CD4-positive, alpha-beta T cell treated with Interleukin-6 at 100 ng/mL for 8 hours (primary cell): ENCODE data around the gene MTUS2.

Experiments
- DNase-seq: peaks from one replicate; pipeline ENCODE4 v3.0.0-alpha.2; 2020; ENCODE audit warnings: mixed read lengths, low spot score

Gene MTUS2

DNA sequence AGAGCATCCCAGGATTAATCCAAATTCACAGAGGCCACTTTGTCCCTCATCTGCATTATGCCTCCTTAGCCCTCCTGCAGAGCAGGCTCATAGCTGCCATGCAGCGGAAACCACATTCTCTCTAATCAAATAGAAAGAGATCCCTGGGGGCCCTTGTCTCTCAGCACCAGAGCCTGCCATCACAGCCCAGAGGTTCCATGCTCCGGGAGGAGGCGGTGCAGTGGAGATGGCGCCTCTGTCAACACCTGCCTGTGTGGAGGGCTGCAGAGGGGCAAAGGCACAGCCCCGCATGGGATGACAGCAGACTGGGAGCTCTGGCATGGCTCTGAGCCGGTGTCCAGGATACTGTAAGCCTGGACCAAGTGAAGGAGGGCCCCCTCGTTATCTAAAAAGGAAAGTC lies 664.1 kb downstream of the MTUS2 start:
- no peak for DNase-seq

DNA sequence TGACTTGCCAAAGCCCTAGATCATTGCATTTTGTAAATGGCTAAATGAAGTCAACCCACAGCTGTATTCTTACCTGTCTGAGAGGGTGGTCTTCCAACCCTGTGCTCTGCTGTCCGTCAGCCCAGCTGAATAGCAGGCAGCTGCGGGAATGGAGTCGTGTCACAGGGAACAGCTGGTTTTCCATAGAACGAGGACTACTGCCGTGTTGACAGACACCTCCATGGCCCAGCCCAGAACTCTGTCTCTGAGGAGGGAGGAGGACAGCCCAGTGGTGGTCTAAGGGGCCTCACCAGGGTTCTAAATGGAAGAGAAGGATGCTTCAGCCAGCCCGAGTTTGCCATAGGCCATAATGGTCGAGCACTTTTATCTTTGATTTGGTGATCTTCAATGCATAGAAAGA lies 664.7 kb downstream of the MTUS2 start:
- no peak for DNase-seq

DNA sequence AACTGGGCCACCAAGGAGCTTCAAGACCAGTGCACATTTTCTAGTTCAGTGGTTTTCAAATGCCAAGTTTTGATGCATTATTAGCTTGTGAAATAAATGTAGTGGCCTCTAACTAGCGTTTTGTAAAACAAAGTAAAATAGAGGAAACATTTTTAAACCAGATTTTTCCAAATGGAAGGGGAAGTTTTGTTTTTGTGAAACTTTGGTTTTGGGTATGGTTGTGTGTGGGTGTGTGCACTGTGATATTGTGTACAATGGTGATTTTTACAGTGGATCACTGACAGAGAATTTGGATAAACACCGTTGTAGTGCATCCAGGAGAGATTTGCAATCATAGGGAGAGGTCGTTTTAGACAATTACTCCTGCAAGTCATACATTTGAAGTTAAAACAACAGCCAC lies 666.4 kb downstream of the MTUS2 start:
- no peak for DNase-seq

GRCh38 chr13:29487466-29488454 lies 667.6 kb downstream of the MTUS2 start:
- no peak for DNase-seq

DNA sequence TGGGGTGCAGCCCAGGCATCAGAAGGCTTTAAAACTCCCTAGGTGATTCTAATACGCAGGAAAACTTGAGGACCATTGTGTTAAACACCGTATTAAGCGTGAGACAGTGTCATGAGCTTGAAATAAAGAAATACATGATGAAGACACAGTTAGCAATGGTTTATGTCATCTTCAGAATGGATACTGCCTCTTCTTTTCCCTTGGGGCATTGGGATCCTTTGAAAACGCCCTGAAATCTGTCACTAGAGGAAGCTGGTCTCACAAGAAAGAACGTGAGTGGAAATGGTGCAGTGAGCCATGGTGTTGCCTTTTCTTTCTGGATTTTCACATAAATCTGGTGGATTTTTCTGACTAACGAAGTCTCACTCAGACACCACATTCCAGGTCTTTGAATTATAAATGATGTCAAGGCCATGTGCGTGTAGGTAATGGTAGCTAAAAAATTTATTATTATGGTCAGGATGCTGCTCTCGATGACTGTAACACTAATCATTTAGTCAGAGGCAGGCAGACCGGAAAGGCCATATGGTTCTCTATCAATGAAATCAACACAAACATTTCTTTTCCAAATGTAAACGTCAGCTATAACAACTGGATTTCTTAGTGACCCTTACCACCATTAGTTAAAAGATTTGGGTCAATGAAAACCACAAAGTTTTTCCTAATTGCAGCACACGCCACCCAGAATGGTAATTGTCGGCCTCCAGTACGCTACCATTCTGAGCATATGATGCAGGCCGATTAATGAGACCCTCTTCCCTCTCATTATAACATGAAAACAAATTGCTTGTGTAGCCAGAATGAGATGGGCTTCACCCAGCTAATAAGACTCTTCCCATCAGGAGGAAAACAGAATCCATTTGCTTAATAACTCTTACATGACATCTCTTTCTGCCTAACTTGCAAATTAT lies 669.8 kb downstream of the MTUS2 start:
- no peak for DNase-seq

GRCh38 chr13:29490561-29490885 lies 670.4 kb downstream of the MTUS2 start:
- no peak for DNase-seq

DNA sequence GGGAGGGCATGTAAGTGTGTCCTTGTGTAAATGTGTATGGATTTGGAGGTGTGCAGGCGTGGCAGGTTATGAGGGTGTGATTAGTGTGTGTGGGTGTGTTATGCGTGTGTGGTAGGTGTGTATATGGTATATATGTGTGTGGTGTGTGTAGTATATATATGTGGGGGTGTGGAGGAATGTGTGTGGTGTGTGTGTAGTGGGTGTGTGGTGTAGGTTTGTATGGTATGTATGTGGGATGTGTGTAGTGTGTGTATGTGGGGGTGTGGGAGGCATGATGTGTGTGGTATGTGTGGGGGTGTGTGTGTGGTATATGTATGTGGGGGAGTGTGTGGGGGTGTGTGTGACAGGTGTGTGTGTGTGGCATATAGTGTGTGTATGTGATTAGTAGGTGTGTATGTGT lies 671.1 kb downstream of the MTUS2 start:
- no peak for DNase-seq

DNA sequence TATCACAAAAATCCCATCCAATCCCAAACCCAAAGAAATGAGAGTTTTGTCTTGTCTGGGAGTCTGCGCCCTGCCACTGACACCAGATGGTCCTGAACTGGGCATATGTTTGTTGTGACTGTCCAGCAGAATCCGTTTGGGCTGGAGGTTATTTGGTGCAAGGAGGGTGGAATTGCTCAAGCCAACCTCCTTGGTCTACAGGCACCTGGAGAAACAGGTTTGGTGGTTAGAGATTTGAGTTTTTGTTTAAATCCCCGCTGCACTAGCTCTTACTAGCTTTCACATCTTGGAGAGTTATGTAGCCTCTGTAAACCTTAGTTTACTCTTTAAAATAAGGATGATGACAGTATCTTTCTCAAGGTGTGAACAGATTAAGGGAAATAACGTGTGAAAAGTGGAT lies 673.7 kb downstream of the MTUS2 start:
- no peak for DNase-seq

DNA sequence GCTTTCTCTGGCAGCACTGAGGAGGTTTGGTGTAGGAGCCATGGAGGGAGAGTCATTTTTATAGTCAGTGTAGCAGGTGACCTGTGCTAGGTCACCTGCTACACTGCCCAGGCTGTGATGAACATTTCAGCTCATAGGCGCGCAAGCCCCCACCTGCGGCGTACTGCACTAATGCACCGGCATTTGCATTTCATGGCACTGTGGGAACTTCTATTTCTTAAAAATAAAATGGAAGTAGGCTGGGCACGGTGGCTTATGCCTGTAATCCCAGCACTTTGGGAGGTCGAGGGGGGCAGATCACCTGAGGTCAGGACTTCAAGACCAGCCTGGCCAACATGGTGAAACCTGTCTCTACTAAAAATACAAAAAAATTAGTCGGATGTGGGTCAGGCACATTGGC lies 674.4 kb downstream of the MTUS2 start:
- no peak for DNase-seq

DNA sequence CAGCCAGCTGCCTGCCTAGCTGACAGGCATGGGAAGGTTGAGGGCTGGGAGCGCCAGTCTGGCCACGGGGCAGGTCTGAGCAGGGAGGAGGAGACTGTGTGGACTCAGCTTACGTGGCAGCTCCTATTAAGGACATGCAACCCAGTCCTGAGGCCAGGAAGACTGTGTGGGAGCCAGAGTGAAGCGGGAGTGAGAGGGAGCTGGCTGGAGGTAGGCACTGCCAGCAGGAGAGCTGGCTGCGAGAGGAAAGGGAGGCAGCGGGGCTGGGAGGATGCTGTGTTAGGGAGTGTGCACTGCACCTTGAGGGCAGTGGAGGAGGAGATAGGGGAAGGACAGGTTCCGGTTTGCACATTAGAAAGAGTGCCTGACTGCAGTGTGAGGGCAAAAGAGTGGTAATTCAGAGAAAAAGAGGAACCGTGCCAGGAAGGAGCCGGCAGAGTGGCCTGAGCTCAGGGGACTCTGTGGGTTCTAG lies 676.1 kb downstream of the MTUS2 start:
- DNase-seq = no peak

DNA sequence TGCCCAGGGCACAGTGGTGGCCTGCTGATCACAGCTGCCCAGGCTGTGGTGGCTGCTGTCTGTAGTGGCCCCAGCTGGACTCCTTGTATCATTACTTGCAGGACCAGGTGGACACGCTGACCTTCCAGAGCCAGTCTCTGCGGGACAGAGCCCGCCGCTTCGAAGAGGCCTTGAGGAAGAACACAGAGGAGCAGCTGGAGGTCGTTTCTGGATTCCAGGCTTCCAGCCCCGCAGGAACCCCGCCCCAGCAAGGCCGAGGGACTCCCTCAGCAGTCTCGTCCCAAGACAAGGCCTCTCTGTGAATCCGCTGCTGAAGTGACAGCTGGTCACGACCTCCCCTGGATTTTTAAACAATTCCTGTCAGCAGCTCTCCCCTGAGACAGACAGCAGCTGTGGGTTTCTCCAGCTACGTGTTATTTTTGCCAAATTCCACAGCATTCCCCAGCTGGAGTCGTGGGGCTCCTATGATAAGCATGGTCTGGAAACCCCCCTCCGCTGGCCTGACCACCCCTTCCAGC lies 677.1 kb downstream of the MTUS2 start:
- DNase-seq = no peak

- DNase-seq = no peak
These were observed 678.4 kb downstream of the MTUS2 start for GRCh38 chr13:29498426-29499040.

GRCh38 chr13:29499506-29500165 lies 679.5 kb downstream of the MTUS2 start:
- no peak for DNase-seq

GRCh38 chr13:29500386-29500785 lies 680.2 kb downstream of the MTUS2 start:
- DNase-seq = no peak

- no peak for DNase-seq
These were observed 681.5 kb downstream of the MTUS2 start for GRCh38 chr13:29501674-29502073.

- no peak for DNase-seq
These were observed 682.4 kb downstream of the MTUS2 start for GRCh38 chr13:29502391-29503008.

GRCh38 chr13:29503041-29503837 lies 683.1 kb downstream of the MTUS2 start:
- DNase-seq = no peak

GRCh38 chr13:29504691-29505090 lies 684.6 kb downstream of the MTUS2 start:
- DNase-seq = no peak

- no peak for DNase-seq
These were observed 685.4 kb downstream of the MTUS2 start for GRCh38 chr13:29505511-29505910.

GRCh38 chr13:29505950-29506349 lies 685.8 kb downstream of the MTUS2 start:
- DNase-seq = no peak
